Stimulated activated memory B cell treated with anti-CD40 and anti-IgM and Interleukin-4, amounts not matched to agents 10 μg/mL and 1 μg/mL and 100 μg/mL, for 72 hours (primary cell): ENCODE measurements around the gene MXD3.
A peak's percentile ranks its signal among the peaks of the same experiment; 100 is the strongest.
"Not testable (repeated sequence)": the region's sequence is repeated elsewhere in the genome, so short reads cannot be mapped to it uniquely, and the experiment has no call there.

Source experiments
- ATAC-seq: fragments of 150-1000 bp; cut with Tn5 transposase; 2 replicates; pipeline ENCODE4 v1.10.0; 2021
- H3K27ac Mint-ChIP-seq: one replicate; pipeline ENCODE4 v1.8.0; 2022; ENCODE audit warnings: mild to moderate bottlenecking, mixed read lengths
- H3K27me3 Mint-ChIP-seq: one replicate; pipeline ENCODE4 v1.8.0; 2022; ENCODE audit warnings: mixed read lengths
- H3K36me3 Mint-ChIP-seq: one replicate; pipeline ENCODE4 v1.8.0; 2022; ENCODE audit warnings: mixed read lengths
- H3K4me1 Mint-ChIP-seq: one replicate; pipeline ENCODE4 v1.8.0; 2022; ENCODE audit warnings: mixed read lengths
- H3K4me3 Mint-ChIP-seq: one replicate; pipeline ENCODE4 v1.8.0; 2022; ENCODE audit warnings: mild to moderate bottlenecking, moderate library complexity, mixed read lengths
- H3K9me3 Mint-ChIP-seq: one replicate; pipeline ENCODE4 v1.8.0; 2022; ENCODE audit warnings: mixed read lengths

MXD3 gene

GRCh38 chr5:177291735-177292134, 20.0 kb downstream of the MXD3 start:
- Mint-ChIP-seq H3K4me1 (peaks cover 39% of the 10 kb centered on the region), H3K27me3 (no peaks in the 10 kb centered on the region), H3K27ac (peak overlapping the region; percentile 30), H3K36me3 (peaks cover 76% of the 10 kb centered on the region), H3K9me3 (no peaks in the 10 kb centered on the region), H3K4me3 (no peak overlapping the region)
- ATAC-seq: no peak

- peak; percentile 77 for ATAC-seq
These were observed 20.7 kb downstream of the MXD3 start for GRCh38 chr5:177290816-177291596.

GRCh38 chr5:177288191-177288590, 23.5 kb downstream of the MXD3 start:
- Mint-ChIP-seq H3K9me3 (no peaks in the 10 kb centered on the region), H3K27ac (no peak overlapping the region), H3K4me1 (peaks cover 18% of the 10 kb centered on the region), H3K27me3 (no peaks in the 10 kb centered on the region), H3K36me3 (peaks cover 69% of the 10 kb centered on the region), H3K4me3 (no peak overlapping the region)
- ATAC-seq: no peak

More at GRCh38 chr5:177290816-177291596, 20.7 kb downstream of the MXD3 start:
- no peak overlapping the region for H3K4me3 Mint-ChIP-seq
- peak overlapping the region; percentile 74 for H3K27ac Mint-ChIP-seq
- peaks cover 76% of the 10 kb centered on the region for H3K36me3 Mint-ChIP-seq
- H3K9me3 Mint-ChIP-seq: no peaks in the 10 kb centered on the region
- no peaks in the 10 kb centered on the region for H3K27me3 Mint-ChIP-seq
- peaks cover 32% of the 10 kb centered on the region for H3K4me1 Mint-ChIP-seq

- Mint-ChIP-seq H3K4me1 (peaks cover 9% of the 10 kb centered on the region), H3K4me3 (no peak overlapping the region), H3K27me3 (no peaks in the 10 kb centered on the region), H3K9me3 (no peaks in the 10 kb centered on the region), H3K27ac (peak overlapping the region; percentile 37), H3K36me3 (peaks cover 64% of the 10 kb centered on the region)
- no peak for ATAC-seq
These were observed 34.8 kb downstream of the MXD3 start for GRCh38 chr5:177276886-177277285.

- Mint-ChIP-seq H3K4me1 (peaks cover 9% of the 10 kb centered on the region), H3K27me3 (no peaks in the 10 kb centered on the region), H3K4me3 (no peak overlapping the region), H3K9me3 (no peaks in the 10 kb centered on the region), H3K27ac (no peak overlapping the region), H3K36me3 (peaks cover 66% of the 10 kb centered on the region)
- no peak for ATAC-seq
These were observed 35.8 kb downstream of the MXD3 start for GRCh38 chr5:177275883-177276282.

- H3K27ac Mint-ChIP-seq: no peak overlapping the region
- no peaks in the 10 kb centered on the region for H3K9me3 Mint-ChIP-seq
- no peaks in the 10 kb centered on the region for H3K4me1 Mint-ChIP-seq
- H3K4me3 Mint-ChIP-seq: no peak overlapping the region
- no peaks in the 10 kb centered on the region for H3K27me3 Mint-ChIP-seq
- no peak for ATAC-seq
- peaks cover 78% of the 10 kb centered on the region for H3K36me3 Mint-ChIP-seq
These were observed 40.6 kb downstream of the MXD3 start for GRCh38 chr5:177271113-177271512.

- no peaks in the 10 kb centered on the region for H3K4me1 Mint-ChIP-seq
- no peaks in the 10 kb centered on the region for H3K27me3 Mint-ChIP-seq
- no peak overlapping the region for H3K27ac Mint-ChIP-seq
- peaks cover 78% of the 10 kb centered on the region for H3K36me3 Mint-ChIP-seq
- no peaks in the 10 kb centered on the region for H3K9me3 Mint-ChIP-seq
- H3K4me3 Mint-ChIP-seq: no peak overlapping the region
- no peak for ATAC-seq
These were observed 41.0 kb downstream of the MXD3 start for GRCh38 chr5:177270653-177271052.

GRCh38 chr5:177269976-177270375, 41.7 kb downstream of the MXD3 start:
- Mint-ChIP-seq H3K36me3 (peaks cover 78% of the 10 kb centered on the region), H3K27me3 (no peaks in the 10 kb centered on the region), H3K9me3 (no peaks in the 10 kb centered on the region), H3K4me1 (no peaks in the 10 kb centered on the region), H3K27ac (no peak overlapping the region), H3K4me3 (no peak overlapping the region)
- no peak for ATAC-seq

- H3K36me3 Mint-ChIP-seq: peaks cover 77% of the 10 kb centered on the region
- no peaks in the 10 kb centered on the region for H3K27me3 Mint-ChIP-seq
- no peaks in the 10 kb centered on the region for H3K9me3 Mint-ChIP-seq
- no peak overlapping the region for H3K27ac Mint-ChIP-seq
- ATAC-seq: no peak
- H3K4me1 Mint-ChIP-seq: no peaks in the 10 kb centered on the region
- H3K4me3 Mint-ChIP-seq: no peak overlapping the region
These were observed 42.3 kb downstream of the MXD3 start for GRCh38 chr5:177269232-177269895.

- ATAC-seq: no peak
- Mint-ChIP-seq H3K9me3 (no peaks in the 10 kb centered on the region), H3K4me3 (no peak overlapping the region), H3K27me3 (no peaks in the 10 kb centered on the region), H3K27ac (no peak overlapping the region), H3K36me3 (peaks cover 64% of the 10 kb centered on the region), H3K4me1 (no peaks in the 10 kb centered on the region)
These were observed 46.3 kb downstream of the MXD3 start for GRCh38 chr5:177265395-177265794.

- no peaks in the 10 kb centered on the region for H3K27me3 Mint-ChIP-seq
- ATAC-seq: no peak
- H3K9me3 Mint-ChIP-seq: no peaks in the 10 kb centered on the region
- H3K4me3 Mint-ChIP-seq: no peak overlapping the region
- peaks cover 62% of the 10 kb centered on the region for H3K36me3 Mint-ChIP-seq
- H3K4me1 Mint-ChIP-seq: no peaks in the 10 kb centered on the region
- H3K27ac Mint-ChIP-seq: no peak overlapping the region
These were observed 47.5 kb downstream of the MXD3 start for GRCh38 chr5:177264178-177264577.

- Mint-ChIP-seq H3K27ac (no peak overlapping the region), H3K4me1 (no peaks in the 10 kb centered on the region), H3K27me3 (no peaks in the 10 kb centered on the region), H3K9me3 (no peaks in the 10 kb centered on the region), H3K36me3 (peaks cover 58% of the 10 kb centered on the region), H3K4me3 (no peak overlapping the region)
- ATAC-seq: no peak
These were observed 50.2 kb downstream of the MXD3 start for GRCh38 chr5:177261510-177261909.

GRCh38 chr5:177260961-177261360, 50.7 kb downstream of the MXD3 start:
- H3K36me3 Mint-ChIP-seq: peaks cover 54% of the 10 kb centered on the region
- H3K4me1 Mint-ChIP-seq: no peaks in the 10 kb centered on the region
- H3K27ac Mint-ChIP-seq: no peak overlapping the region
- H3K27me3 Mint-ChIP-seq: no peaks in the 10 kb centered on the region
- H3K9me3 Mint-ChIP-seq: no peaks in the 10 kb centered on the region
- ATAC-seq: no peak
- H3K4me3 Mint-ChIP-seq: no peak overlapping the region

- H3K36me3 Mint-ChIP-seq: peaks cover 47% of the 10 kb centered on the region
- not testable (repeated sequence) for H3K9me3 Mint-ChIP-seq, H3K4me1 Mint-ChIP-seq, ATAC-seq, H3K27me3 Mint-ChIP-seq, H3K4me3 Mint-ChIP-seq, H3K27ac Mint-ChIP-seq
These were observed 53.0 kb downstream of the MXD3 start for GRCh38 chr5:177258711-177259110.
